ENCODE measurements around the gene SLC15A5.

SLC15A5 gene

DNA sequence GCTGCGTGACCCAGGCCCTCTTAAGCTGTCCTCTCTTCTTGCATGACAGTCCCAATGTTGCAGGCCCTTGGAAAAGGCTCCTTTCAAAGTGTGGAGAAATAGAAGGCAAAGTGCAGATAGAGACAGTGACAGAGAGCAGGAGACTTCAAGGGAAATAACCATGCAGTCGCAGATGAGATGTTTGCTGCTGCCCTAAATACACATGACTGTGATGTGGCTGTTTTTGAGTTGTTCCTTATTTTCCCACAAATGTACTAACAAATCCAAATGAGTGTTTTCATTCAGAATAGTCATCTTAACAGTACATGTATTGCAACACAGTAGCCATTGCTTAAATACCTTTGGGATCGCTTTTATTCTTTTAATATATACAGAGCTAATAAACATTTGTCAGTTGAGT is 101.6 kb downstream of the SLC15A5 start (continued):
- TF ChIP-seq, protein P1, sequence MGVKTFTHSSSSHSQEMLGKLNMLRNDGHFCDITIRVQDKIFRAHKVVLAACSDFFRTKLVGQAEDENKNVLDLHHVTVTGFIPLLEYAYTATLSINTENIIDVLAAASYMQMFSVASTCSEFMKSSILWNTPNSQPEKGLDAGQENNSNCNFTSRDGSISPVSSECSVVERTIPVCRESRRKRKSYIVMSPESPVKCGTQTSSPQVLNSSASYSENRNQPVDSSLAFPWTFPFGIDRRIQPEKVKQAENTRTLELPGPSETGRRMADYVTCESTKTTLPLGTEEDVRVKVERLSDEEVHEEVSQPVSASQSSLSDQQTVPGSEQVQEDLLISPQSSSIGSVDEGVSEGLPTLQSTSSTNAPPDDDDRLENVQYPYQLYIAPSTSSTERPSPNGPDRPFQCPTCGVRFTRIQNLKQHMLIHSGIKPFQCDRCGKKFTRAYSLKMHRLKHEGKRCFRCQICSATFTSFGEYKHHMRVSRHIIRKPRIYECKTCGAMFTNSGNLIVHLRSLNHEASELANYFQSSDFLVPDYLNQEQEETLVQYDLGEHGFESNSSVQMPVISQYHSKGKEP (tag by site-specific recombination; IDR thresholded peaks at IDR 0.05): no peak
- TF ChIP-seq, protein P2, sequence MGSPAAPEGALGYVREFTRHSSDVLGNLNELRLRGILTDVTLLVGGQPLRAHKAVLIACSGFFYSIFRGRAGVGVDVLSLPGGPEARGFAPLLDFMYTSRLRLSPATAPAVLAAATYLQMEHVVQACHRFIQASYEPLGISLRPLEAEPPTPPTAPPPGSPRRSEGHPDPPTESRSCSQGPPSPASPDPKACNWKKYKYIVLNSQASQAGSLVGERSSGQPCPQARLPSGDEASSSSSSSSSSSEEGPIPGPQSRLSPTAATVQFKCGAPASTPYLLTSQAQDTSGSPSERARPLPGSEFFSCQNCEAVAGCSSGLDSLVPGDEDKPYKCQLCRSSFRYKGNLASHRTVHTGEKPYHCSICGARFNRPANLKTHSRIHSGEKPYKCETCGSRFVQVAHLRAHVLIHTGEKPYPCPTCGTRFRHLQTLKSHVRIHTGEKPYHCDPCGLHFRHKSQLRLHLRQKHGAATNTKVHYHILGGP (tag by site-specific recombination; IDR thresholded peaks at IDR 0.05): no peak

DNA sequence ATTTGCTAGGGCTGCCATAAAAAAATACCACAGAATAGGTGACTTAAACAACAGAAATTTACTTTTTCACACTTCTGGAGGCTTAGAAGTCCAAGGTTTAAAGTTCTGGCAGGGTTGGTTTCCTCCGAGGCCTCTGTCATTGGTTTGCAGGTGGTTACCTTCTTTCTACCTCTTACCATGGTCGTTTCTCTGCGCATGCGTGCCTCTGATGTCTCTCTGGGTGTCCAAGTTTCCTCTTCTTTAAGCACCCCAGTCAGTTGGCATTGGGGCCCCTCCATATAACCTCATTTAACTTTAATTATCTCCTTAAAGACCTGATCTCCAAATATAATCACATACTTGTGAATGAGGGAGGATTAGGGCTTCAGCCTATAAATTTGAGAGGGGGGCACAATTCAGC is 103.2 kb downstream of the SLC15A5 start:
- Histone ChIP-seq H3K9me3 (ENCODE audit: control insufficient read depth, insufficient read depth, low read depth, low read length) (no peaks in the 10 kb centered on the region), H3K27ac (ENCODE audit: extremely low read depth, low read depth, low read length) (no peak overlapping the region), H3K4me3 (ENCODE audit: low read depth, low read length) (no peak overlapping the region), H3K4me1 (ENCODE audit: control insufficient read depth, insufficient read depth, low read length) (no peaks in the 10 kb centered on the region), H3K36me3 (ENCODE audit: control insufficient read depth in 2 of 2, insufficient read depth in 1 of 2, low read length in 2 of 2) (no peaks in the 10 kb centered on the region)
- CTCF ChIA-PET: no interaction called here
- POLR2A ChIA-PET: no interaction called here
- TF ChIP-seq ZNF549 (tag by site-specific recombination; IDR thresholded peaks at IDR 0.05): no peak
- TF ChIP-seq ZNF707 (tag by site-specific recombination; IDR thresholded peaks at IDR 0.05): no peak
- TF ChIP-seq, protein P3, sequence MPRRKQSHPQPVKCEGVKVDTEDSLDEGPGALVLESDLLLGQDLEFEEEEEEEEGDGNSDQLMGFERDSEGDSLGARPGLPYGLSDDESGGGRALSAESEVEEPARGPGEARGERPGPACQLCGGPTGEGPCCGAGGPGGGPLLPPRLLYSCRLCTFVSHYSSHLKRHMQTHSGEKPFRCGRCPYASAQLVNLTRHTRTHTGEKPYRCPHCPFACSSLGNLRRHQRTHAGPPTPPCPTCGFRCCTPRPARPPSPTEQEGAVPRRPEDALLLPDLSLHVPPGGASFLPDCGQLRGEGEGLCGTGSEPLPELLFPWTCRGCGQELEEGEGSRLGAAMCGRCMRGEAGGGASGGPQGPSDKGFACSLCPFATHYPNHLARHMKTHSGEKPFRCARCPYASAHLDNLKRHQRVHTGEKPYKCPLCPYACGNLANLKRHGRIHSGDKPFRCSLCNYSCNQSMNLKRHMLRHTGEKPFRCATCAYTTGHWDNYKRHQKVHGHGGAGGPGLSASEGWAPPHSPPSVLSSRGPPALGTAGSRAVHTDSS (tag by site-specific recombination; IDR thresholded peaks at IDR 0.05): no peak
- TF ChIP-seq ZNF157 (tag by site-specific recombination; IDR thresholded peaks at IDR 0.05): no peak
- no peak for TF ChIP-seq ZNF10 (tag by site-specific recombination; IDR thresholded peaks at IDR 0.05)
- no peak for TF ChIP-seq ZNF23 (tag by site-specific recombination; IDR thresholded peaks at IDR 0.05; ENCODE audit: borderline replicate concordance)
- no peak for TF ChIP-seq ZNF677 (tag by site-specific recombination; IDR thresholded peaks at IDR 0.05)

DNA sequence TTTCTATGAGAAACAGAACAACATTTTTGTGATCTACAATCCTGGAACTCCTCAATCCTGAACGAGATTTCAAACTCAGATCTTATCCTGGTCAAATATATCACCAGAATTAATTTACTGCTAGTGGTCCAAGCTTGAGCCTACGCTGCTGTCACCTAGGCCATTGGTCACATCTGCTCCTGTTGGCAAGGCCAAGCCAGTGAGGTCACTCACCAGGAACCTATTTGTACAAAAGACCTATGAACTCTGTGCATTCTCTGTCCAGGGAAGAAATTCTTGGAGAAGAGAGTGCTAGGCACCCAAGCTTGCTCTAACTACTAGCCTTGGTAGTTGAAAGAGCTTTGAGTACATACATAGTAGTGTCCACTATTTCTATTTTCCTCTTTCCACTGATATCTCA is 106.1 kb downstream of the SLC15A5 start:
- Histone ChIP-seq H3K4me3 (ENCODE audit: low read depth, low read length) (no peak overlapping the region), H3K27ac (ENCODE audit: extremely low read depth, low read depth, low read length) (no peak overlapping the region), H3K9me3 (ENCODE audit: control insufficient read depth, insufficient read depth, low read depth, low read length) (no peaks in the 10 kb centered on the region), H3K36me3 (ENCODE audit: control insufficient read depth in 2 of 2, insufficient read depth in 1 of 2, low read length in 2 of 2) (no peaks in the 10 kb centered on the region), H3K4me1 (ENCODE audit: control insufficient read depth, insufficient read depth, low read length) (no peaks in the 10 kb centered on the region)
- ChIA-PET POLR2A (no interaction called here), CTCF (no interaction called here)
- TF ChIP-seq, protein P4, sequence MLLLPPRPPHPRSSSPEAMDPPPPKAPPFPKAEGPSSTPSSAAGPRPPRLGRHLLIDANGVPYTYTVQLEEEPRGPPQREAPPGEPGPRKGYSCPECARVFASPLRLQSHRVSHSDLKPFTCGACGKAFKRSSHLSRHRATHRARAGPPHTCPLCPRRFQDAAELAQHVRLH (tag by site-specific recombination; IDR thresholded peaks at IDR 0.05): no peak
- no peak for TF ChIP-seq MEIS1 (CRISPR knock-in tag; IDR thresholded peaks at IDR 0.05; ENCODE audit: borderline replicate concordance)
- no peak for TF ChIP-seq ZNF37A (tag by site-specific recombination; IDR thresholded peaks at IDR 0.05)
- TF ChIP-seq EGR2 (tag by site-specific recombination; IDR thresholded peaks at IDR 0.05; ENCODE audit: low read depth): no peak
- no peak for TF ChIP-seq ZNF133 (tag by site-specific recombination; IDR thresholded peaks at IDR 0.05)
- no peak for TF ChIP-seq ZNF521 (tag by site-specific recombination; IDR thresholded peaks at IDR 0.05)
- TF ChIP-seq ZFP37 (tag by site-specific recombination; IDR thresholded peaks at IDR 0.05): no peak
- TF ChIP-seq ZNF558 (tag by site-specific recombination; IDR thresholded peaks at IDR 0.05): no peak
- TF ChIP-seq KLF9 (tag by site-specific recombination; IDR thresholded peaks at IDR 0.05; ENCODE audit: low read depth): no peak
- TF ChIP-seq ZNF433 (tag by site-specific recombination; IDR thresholded peaks at IDR 0.05; ENCODE audit: low read depth): no peak
- TF ChIP-seq ZNF132 (tag by site-specific recombination; IDR thresholded peaks at IDR 0.05; ENCODE audit: borderline replicate concordance): no peak
- TF ChIP-seq KLF10 (tag by site-specific recombination; IDR thresholded peaks at IDR 0.05): no peak
- TF ChIP-seq FEZF1 (tag by site-specific recombination; IDR thresholded peaks at IDR 0.05): no peak
- TF ChIP-seq ZNF10 (tag by site-specific recombination; IDR thresholded peaks at IDR 0.05): no peak
- TF ChIP-seq, protein P5, sequence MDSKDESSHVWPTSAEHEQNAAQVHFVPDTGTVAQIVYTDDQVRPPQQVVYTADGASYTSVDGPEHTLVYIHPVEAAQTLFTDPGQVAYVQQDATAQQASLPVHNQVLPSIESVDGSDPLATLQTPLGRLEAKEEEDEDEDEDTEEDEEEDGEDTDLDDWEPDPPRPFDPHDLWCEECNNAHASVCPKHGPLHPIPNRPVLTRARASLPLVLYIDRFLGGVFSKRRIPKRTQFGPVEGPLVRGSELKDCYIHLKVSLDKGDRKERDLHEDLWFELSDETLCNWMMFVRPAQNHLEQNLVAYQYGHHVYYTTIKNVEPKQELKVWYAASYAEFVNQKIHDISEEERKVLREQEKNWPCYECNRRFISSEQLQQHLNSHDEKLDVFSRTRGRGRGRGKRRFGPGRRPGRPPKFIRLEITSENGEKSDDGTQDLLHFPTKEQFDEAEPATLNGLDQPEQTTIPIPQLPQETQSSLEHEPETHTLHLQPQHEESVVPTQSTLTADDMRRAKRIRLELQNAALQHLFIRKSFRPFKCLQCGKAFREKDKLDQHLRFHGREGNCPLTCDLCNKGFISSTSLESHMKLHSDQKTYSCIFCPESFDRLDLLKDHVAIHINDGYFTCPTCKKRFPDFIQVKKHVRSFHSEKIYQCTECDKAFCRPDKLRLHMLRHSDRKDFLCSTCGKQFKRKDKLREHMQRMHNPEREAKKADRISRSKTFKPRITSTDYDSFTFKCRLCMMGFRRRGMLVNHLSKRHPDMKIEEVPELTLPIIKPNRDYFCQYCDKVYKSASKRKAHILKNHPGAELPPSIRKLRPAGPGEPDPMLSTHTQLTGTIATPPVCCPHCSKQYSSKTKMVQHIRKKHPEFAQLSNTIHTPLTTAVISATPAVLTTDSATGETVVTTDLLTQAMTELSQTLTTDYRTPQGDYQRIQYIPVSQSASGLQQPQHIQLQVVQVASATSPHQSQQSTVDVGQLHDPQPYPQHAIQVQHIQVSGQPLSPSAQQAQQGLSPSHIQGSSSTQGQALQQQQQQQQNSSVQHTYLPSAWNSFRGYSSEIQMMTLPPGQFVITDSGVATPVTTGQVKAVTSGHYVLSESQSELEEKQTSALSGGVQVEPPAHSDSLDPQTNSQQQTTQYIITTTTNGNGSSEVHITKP (tag by site-specific recombination; IDR thresholded peaks at IDR 0.05): no peak
- no peak for TF ChIP-seq ZNF501 (tag by site-specific recombination; IDR thresholded peaks at IDR 0.05)
